NB4 (cell line): ENCODE results near the gene PCNX3.

ENCODE experiments used
- DNase-seq: peaks from one replicate; pipeline ENCODE4 v3.0.0; 2010; ENCODE audit warnings: low read depth
- H3K4me3 ChIP-seq: one replicate; pipeline ENCODE4 v1.5.1; 2011; ENCODE audit warnings: mild to moderate bottlenecking, low read depth, low read length, moderate library complexity
- CTCF ChIP-seq: IDR thresholded peaks from one replicate; pipeline ENCODE4 v1.5.1; 2012; ENCODE audit warnings: low read depth, low read length
- MYC ChIP-seq: IDR thresholded peaks from 2 replicates; pipeline ENCODE4 v1.6.1; 2011; ENCODE audit warnings: low read depth, low read length
- POLR2A ChIP-seq: IDR thresholded peaks from 2 replicates; pipeline ENCODE4 v1.6.1; 2011; ENCODE audit warnings: mild to moderate bottlenecking; ENCODE audit not compliant: insufficient read length; ENCODE audit errors: extremely low read depth
- TF ChIP-seq, protein P1 (sequence below): IDR thresholded peaks from 2 replicates; pipeline ENCODE4 v1.6.1; 2011; ENCODE audit warnings: low read depth, low read length

Gene PCNX3

GRCh38 chr11:65625628-65626342, 10.2 kb downstream of the PCNX3 start:
- peak; percentile 60 for DNase-seq
- TF ChIP-seq MYC (no peak), CTCF (peak; percentile 66)
- no peak overlapping the region for H3K4me3 ChIP-seq

GRCh38 chr11:65627202-65627601, 11.6 kb downstream of the PCNX3 start:
- no peak for TF ChIP-seq POLR2A
- TF ChIP-seq CTCF, result no peak
- TF ChIP-seq, protein P1, sequence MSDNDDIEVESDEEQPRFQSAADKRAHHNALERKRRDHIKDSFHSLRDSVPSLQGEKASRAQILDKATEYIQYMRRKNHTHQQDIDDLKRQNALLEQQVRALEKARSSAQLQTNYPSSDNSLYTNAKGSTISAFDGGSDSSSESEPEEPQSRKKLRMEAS, result no peak
- no peak for TF ChIP-seq MYC
- DNase-seq, result no peak
- H3K4me3 ChIP-seq, result no peak overlapping the region

- no peak for TF ChIP-seq POLR2A
- TF ChIP-seq CTCF, result no peak
- TF ChIP-seq, protein P1, result no peak
- TF ChIP-seq MYC, result no peak
- no peak for DNase-seq
- H3K4me3 ChIP-seq, result no peak overlapping the region
Measured at GRCh38 chr11:65629579-65629978, 14.0 kb downstream of the PCNX3 start.

DNA sequence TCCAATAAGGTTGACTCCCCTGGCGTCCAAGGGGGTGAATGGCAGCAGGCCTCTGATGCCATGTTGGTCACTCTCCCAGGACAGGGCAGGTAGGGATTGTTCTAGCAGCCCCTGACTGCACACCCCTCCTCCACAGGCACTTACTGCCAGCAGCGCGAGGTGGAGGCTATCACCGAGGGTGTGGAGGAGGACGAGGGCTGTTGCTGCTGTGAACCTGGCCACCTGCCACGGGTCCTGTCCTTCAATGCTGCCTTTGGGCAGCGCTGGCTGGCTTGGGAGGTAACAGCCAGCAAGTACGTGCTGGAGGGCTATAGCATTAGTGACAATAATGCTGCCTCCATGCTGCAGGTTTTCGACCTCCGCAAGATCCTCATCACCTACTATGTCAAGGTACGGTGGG, 14.6 kb downstream of the PCNX3 start:
- TF ChIP-seq CTCF, result no peak
- TF ChIP-seq POLR2A, result no peak
- no peak overlapping the region for H3K4me3 ChIP-seq
- DNase-seq, result no peak

DNA sequence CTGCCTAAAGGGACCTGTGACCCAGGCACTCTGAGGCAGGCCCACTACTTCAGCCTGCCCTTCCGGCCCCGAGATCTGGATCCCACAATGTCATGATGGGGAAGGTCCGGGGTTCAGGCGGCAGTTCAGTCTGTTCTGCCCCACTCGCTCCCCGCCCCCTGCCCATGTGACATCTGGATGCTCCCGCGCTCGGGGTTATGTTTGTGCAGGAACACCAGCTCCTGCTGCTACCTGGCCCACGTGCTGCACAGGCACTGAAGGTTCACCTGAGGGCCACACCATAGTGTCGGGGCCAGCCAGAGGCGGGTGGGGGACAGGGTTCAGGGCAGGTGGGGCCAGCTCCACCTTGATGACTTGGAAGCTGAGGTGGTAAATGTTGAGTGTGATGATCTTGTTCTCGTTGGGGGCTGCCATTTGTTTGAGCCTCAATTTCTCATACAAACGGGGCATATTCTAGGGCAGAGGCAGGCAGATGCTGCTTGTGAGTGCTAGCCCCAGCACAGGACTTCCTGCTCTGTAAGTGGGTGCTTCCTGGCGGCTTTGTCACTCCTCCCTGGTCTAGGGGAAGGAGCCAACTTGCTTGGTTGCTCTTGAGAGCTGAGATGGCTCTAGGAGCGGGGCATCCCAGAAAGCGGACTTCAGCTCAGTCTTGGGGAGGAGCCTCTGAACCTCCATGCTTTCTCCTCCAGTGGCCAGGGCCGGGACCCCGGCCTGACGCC, 18.0 kb downstream of the PCNX3 start:
- TF ChIP-seq MYC (no peak), CTCF (no peak), POLR2A (no peak)
- TF ChIP-seq, protein P1, result no peak
- H3K4me3 ChIP-seq, result no peak overlapping the region
- no peak for DNase-seq

- no peak overlapping the region for H3K4me3 ChIP-seq
- DNase-seq, result no peak
- TF ChIP-seq, protein P1, result no peak
- no peak for TF ChIP-seq POLR2A
- no peak for TF ChIP-seq MYC
- no peak for TF ChIP-seq CTCF
Measured at GRCh38 chr11:65634109-65634436, 18.5 kb downstream of the PCNX3 start.
